HG02943 (cell line): ENCODE results near the gene PPM1F.
"Not testable (repeated sequence)": the region's sequence is repeated elsewhere in the genome, so short reads cannot be mapped to it uniquely, and the experiment has no call there.

Experiments
- ATAC-seq: cut with Tn5 transposase; IDR thresholded peaks from one replicate; pipeline ENCODE4 v1.9.1; 2021; ENCODE audit warnings: mild to moderate bottlenecking, low read depth, moderate library complexity; ENCODE audit not compliant: unreplicated experiment

Gene PPM1F

DNA sequence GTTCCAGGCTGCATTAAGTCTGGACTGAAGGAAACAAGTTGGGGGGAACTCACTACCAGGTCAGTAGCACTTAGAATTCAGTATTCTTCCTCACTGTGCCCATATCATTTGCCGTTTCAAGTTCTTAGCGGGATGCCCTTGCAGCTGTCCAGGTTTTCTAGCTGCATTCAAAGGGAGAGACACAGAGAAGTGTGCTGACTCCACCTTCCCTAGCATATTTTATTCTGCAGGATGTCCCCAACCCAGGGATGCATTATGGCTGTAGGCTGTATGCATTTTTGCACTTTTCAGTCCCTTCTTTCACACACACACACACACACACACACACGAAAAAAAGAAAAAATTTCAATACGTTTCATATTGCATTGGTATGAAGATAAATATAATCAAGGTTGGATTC is 49.4 kb downstream of the PPM1F start:
- ATAC-seq = no peak

GRCh38 chr22:21902296-21903087 is 50.2 kb downstream of the PPM1F start:
- no peak for ATAC-seq

DNA sequence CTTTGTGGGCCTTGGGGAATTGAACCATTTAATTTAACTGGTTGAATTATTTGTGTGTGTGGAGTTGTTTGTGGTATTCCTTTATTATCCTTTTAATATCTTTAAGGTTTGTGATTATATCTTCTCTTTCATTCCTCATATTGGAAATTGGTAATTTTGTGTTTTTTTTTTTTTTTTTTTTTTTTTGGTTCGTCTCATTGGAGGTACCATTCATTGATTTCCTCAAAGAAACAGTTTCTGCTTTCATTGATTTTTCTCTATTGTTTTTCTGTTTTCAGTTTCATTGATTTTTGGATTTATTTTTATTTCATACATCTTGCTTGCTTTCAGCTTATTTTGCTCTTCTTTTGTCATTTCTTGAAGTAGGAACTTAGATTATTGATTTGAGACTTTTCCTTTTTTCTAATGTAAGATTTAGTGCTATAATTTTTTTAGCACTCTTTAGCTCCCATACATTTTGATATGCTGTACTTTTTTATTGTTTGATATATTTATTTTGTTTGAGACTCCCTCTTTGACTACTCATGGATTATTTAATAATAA is 54.2 kb downstream of the PPM1F start:
- no peak for ATAC-seq

- no peak for ATAC-seq
These were observed 55.6 kb downstream of the PPM1F start for GRCh38 chr22:21896951-21897513.

DNA sequence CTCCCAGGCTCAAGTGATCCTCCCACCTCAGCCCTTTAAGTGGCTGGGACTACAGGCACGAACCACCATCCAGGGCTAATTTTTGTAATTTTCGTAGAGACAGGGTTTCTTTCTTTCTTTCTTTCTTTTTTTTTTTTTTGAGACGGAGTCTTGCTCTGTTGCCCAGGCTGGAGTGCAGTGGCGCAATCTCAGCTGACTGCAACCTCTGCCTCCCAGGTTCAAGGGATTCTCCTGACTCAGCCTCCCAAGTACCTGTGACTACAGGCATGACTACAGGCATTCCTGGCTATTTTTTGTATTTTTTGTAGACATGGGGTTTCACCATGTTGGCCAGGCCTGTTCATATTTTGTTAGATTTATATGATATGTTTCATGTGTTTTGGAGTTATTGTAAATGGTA is 56.4 kb downstream of the PPM1F start:
- not testable (repeated sequence) for ATAC-seq

- ATAC-seq = no peak
These were observed 57.8 kb downstream of the PPM1F start for GRCh38 chr22:21894799-21895198.

DNA sequence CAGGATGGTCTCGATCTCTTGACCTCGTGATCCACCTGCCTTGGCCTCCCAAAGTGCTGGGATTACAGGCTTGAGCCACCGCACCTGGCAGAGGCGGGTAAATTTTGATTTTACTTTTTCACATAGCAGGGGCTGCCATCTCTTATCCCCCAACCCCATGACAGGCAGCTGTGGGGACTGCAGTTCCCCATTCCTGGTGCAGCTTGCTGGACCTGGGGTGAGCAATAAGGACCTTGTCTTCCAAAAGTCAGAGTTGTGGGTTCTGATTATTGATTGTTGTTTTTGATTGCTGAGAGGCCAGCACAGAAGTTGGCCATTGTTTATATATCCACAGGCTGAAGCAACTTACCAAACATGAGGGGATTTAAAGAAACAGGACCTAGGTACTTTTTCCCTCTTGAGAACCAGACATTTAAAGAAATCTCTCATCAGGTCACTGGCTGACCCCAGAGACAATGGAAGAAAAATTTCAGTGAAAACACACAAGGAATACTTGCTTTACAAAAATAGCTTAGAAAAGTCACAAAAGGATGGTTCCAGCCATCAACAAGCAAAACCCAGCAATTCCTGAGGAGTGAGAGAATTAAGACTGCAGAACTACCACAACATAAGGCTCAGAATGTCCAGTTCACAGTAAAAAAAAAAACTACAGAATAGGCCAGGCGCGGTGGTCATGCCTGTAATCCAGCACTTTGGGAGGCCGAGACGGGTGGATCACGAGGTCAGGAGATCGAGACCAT is 63.2 kb downstream of the PPM1F start:
- ATAC-seq = no peak

- ATAC-seq = no peak
These were observed 64.8 kb downstream of the PPM1F start for GRCh38 chr22:21887841-21888240.

DNA sequence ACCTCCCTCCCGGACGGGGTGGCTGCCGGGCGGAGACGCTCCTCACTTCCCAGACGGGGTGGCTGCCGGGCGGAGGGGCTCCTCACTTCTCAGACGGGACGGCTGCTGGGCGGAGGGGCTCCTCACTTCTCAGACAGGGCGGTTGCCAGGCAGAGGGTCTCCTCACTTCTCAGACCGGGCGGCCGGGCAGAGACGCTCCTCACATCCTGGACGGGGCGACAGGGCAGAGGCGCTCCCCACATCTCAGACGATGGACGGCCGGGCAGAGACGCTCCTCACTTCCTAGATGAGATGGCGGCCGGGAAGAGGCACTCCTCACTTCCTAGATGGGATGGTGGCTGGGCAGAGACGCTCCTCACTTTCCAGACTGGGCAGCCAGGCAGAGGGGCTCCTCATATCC is 68.7 kb downstream of the PPM1F start:
- not testable (repeated sequence) for ATAC-seq

DNA sequence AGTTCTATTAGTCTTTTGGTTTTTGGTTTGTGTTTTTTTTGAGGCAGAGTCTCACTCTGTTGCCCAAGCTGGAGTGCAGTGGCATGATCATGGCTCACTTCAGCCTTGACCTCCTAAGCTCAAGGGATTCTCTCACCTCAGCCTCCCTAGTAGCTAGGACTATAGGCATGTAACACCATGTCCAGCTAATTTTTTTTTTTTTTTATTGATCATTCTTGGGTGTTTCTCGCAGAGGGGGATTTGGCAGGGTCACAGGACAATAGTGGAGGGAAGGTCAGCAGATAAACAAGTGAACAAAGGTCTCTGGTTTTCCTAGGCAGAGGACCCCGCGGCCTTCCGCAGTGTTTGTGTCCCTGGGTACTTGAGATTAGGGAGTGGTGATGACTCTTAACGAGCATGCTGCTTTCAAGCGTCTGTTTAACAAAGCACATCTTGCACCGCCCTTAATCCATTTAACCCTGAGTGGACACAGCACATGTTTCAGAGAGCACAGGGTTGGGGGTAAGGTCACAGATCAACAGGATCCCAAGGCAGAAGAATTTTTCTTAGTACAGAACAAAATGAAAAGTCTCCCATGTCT is 69.8 kb downstream of the PPM1F start:
- ATAC-seq = not testable (repeated sequence)

GRCh38 chr22:21881841-21882753 is 70.6 kb downstream of the PPM1F start:
- no peak for ATAC-seq

DNA sequence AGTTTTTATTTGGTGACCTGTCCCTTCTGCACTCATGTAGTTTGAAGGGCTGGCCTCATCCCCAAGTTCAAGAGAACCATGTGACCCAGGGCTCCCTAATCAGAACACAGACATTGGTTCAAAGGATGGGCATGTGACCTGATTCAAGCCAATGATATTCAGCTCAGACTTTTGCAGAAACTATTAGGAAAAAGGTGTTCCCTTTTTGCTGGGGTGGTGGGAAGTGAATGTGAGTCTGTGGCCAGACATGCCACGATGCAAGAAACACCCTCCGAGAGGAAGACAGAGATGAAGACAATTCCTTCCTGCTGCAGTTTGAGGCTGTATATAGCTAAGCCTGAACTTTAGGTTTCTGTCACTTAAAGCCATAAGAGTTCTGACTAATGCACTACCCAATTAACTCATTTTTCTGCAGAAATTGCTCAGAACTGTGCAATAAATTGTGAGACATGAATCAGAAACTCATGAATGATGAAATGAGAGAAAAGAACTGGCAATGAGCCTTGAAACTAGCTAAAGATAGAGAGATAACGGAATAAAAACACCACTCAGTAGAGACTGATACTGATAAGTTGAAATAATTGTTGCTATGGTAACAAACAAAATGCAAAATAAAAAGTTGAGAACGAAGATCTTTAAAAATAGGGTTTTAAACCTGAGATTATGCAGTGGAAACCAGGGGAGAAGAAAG is 76.0 kb downstream of the PPM1F start:
- ATAC-seq = no peak

DNA sequence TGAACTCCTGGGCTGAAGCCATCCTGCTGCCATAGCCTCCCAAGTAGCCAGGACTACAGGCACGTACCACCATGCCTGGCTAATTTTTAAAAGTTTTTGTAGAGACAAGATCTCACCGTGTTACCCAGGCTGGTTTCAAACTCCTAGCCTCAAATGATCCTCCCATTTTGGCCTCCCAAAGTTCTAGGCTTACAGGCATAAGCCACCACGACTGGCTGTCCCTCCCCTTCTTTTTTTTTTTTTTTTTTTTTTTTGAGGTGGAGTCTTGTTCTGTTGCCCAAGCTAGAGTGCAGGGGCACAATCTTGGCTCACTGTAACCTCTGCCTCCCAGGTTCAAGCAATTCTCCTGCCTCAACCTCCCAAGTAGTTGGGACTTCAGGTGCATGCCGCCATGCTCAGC is 77.7 kb downstream of the PPM1F start:
- ATAC-seq = not testable (repeated sequence)

DNA sequence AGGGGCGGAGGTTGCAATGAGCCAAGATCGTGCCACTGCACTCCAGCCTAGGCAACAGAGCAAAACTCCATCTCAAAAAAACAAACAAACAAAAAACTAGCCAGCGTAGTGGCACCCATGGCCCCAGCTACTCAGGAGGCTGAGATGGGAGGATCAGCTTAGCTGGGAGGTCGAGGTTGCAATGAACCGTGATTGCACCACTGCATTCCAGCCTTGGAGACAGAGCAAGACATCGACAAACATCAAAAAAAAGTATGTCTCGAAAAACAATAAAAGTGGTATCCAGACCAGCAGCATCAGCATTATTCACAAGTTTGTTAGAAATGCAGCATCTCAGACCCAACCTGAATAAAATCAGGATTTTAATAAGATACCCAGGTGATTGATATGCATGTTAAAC is 79.0 kb downstream of the PPM1F start:
- no peak for ATAC-seq

DNA sequence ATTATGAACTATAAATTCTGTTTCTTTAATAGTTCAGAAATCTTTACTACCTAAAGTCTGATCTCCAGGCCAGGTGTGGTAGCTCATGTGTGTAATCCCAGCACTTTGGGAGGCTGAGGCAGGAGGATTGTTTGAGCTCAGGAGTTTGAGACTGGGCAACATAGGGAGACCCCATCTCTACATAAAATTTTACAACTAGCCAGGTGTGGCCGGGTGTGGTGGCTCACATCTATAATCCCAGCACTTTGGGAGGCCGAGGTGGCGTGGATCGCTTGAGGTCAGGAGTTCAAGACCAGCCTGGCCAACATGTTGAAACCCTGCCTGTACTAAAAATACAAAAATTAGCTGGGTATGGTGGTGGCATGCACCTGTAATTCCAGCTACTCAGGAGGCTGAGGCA is 79.9 kb downstream of the PPM1F start:
- not testable (repeated sequence) for ATAC-seq
